ENCODE measurements around the gene GPR17. TPM values are rescaled to one million over a fixed set of nuclear protein-coding genes. Genes with fewer than 3 reads are reported as not detected.

The GPR17 gene
- total and polyA plus RNA-seq, 2 experiments from 2014 or later: 0.09 TPM; not detected in 1

DNA sequence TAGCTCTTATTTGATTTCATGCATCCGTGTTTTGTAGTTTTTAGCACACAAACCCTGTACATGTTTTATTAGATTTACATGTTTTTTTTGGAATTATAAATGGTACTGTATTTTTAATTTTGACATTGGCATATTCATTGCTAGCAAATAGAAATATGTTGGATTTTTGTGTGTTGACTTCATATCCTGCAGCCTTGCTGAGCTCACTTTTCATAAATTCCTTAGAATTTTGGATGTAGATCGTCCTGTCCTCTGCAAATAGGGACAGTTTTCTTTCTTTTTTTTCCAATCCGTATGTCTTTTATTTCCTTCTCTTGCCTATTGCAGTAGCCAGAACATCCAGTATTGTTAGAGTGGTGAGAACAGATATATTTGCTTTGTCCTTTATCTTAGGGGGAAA, 46.7 kb upstream of the GPR17 start:
- no peaks in the 10 kb centered on the region for H3K4me1 ChIP-seq (ENCODE audit: low read depth)
- H3K27me3 ChIP-seq: no peaks in the 10 kb centered on the region
- peak in 1 of 2 donors; percentile 5 for DNase-seq (ENCODE audit: low read depth in 1 of 2, low spot score in 1 of 2)
- H3K4me3 ChIP-seq: no peak overlapping the region
- no peaks in the 10 kb centered on the region for H3K36me3 ChIP-seq
- H3K27ac ChIP-seq: no peak overlapping the region
- no peaks in the 10 kb centered on the region for H3K9me3 ChIP-seq (ENCODE audit: low read depth)
- no peak for TF ChIP-seq CTCF (IDR thresholded peaks at IDR 0.05; ENCODE audit: low read depth, low read length)

GRCh38 chr2:127604986-127605385, 41.0 kb upstream of the GPR17 start:
- Histone ChIP-seq H3K36me3 (no peaks in the 10 kb centered on the region), H3K4me1 (ENCODE audit: low read depth) (no peaks in the 10 kb centered on the region), H3K27ac (no peak overlapping the region), H3K27me3 (no peaks in the 10 kb centered on the region), H3K9me3 (ENCODE audit: low read depth) (no peaks in the 10 kb centered on the region), H3K4me3 (no peak overlapping the region)
- peak in 1 of 2 donors; percentile 16 for DNase-seq (ENCODE audit: low read depth in 1 of 2, low spot score in 1 of 2)
- no peak for TF ChIP-seq CTCF (IDR thresholded peaks at IDR 0.05; ENCODE audit: low read depth, low read length)

GRCh38 chr2:127605691-127606263, 40.2 kb upstream of the GPR17 start:
- H3K27me3 ChIP-seq: no peaks in the 10 kb centered on the region

DNA sequence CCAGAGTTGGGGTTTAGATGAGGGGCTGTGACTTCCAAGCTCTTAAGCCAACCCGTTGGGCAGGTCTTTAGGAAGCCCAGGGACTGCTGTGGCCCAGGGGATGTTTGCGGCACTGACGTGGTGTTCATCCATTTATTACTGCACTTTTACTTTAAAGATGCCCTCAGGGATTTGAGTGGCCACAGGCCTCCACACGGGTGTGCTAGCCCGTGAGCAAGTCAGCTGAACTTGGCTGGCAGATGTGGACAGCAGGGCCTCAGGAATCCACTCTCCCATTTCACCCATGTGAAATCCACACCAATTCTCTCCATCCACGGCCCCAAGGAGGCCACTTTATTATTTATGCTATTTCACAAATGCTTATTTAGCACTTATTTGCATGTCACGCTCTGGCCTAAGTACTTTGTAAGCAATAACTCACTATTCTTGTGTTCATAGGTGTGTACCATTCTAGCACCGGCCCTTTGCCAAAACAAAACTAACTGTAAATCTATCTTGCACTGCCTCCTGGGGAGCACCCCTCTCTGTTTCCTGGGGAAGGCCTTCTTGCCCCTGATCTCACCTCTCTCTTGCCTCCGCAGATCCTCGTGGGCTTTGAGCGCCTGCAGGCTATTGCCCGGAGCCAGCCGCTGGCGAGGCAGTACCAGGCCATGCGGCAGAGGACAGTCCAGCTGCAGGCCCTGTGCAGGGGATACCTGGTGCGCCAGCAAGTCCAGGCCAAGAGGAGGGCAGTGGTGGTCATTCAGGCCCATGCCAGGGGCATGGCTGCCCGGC, 39.1 kb upstream of the GPR17 start:
- no peak for DNase-seq (ENCODE audit: low read depth in 1 of 2, low spot score in 1 of 2)
- no peak for TF ChIP-seq CTCF (IDR thresholded peaks at IDR 0.05; ENCODE audit: low read depth, low read length)
- no peaks in the 10 kb centered on the region for H3K4me1 ChIP-seq (ENCODE audit: low read depth)

More at GRCh38 chr2:127605691-127606263, 40.2 kb upstream of the GPR17 start:
- DNase-seq (ENCODE audit: low read depth in 1 of 2, low spot score in 1 of 2): no peak
- Histone ChIP-seq H3K9me3 (ENCODE audit: low read depth) (no peaks in the 10 kb centered on the region), H3K27ac (no peak overlapping the region), H3K4me3 (no peak overlapping the region), H3K4me1 (ENCODE audit: low read depth) (no peaks in the 10 kb centered on the region), H3K36me3 (no peaks in the 10 kb centered on the region)
- no peak for TF ChIP-seq CTCF (IDR thresholded peaks at IDR 0.05; ENCODE audit: low read depth, low read length)

DNA sequence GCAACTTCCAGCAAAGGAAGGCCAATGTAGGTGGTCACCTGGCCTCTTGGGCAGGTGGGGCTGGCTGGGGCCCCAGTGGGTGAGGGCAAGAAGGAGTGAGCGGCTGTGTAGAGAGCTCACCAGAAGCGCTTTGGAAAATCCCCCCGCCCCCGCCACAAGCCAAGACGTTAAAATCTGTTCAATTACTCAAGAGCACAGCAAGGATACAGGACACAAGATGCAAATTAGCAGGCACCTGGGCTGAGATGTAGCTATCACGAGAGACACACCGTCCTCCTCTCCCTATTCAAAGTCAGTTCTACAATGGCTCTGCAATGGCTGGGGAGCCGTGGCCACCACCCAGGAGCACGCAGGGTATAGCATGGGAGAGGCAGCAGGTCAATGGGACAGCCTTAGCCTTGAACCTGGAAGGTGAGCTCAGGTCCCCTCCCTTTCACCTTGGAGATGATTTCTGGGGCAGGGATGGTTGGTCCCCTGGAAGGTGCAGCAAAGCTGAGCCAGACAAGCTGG, 38.5 kb upstream of the GPR17 start:
- H3K4me3 ChIP-seq: no peak overlapping the region
- H3K36me3 ChIP-seq: no peaks in the 10 kb centered on the region
- no peaks in the 10 kb centered on the region for H3K9me3 ChIP-seq (ENCODE audit: low read depth)
- H3K4me1 ChIP-seq (ENCODE audit: low read depth): no peaks in the 10 kb centered on the region
- no peaks in the 10 kb centered on the region for H3K27me3 ChIP-seq
- no peak for DNase-seq (ENCODE audit: low read depth in 1 of 2, low spot score in 1 of 2)
- no peak for TF ChIP-seq CTCF (IDR thresholded peaks at IDR 0.05; ENCODE audit: low read depth, low read length)
- no peak overlapping the region for H3K27ac ChIP-seq

More for the DNA sequence above, 39.1 kb upstream of the GPR17 start:
- H3K27ac ChIP-seq: no peak overlapping the region
- no peaks in the 10 kb centered on the region for H3K9me3 ChIP-seq (ENCODE audit: low read depth)
- no peak overlapping the region for H3K4me3 ChIP-seq
- H3K36me3 ChIP-seq: no peaks in the 10 kb centered on the region
- no peaks in the 10 kb centered on the region for H3K27me3 ChIP-seq

All from cardiac muscle cell (in vitro differentiated cells and primary cell).